ELF-1 (cell line): ENCODE results near the gene JADE3.

Experiments
- DNase-seq: peaks from one replicate; pipeline ENCODE4 v3.0.0-alpha.2; 2016; ENCODE audit warnings: low read depth, low spot score

Gene JADE3

DNA sequence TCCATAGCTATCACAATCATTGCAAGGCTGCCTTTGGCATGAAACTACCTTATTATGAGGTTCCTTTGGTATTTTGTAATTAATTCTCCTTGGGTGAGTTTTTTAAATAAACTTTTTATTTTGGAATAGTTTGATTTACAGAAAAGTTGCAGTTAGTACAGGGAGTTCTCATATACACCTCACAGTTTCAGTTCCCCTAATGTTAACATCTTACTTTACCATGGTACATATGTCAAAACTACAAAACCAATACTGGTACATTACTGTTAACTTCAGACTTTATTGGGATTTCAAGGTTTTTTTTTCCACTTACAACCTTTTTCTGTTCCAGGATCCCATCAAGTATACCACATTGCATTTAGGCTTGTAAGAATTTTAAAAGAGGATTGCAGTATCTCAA is 114.0 kb downstream of the JADE3 start:
- no peak for DNase-seq

DNA sequence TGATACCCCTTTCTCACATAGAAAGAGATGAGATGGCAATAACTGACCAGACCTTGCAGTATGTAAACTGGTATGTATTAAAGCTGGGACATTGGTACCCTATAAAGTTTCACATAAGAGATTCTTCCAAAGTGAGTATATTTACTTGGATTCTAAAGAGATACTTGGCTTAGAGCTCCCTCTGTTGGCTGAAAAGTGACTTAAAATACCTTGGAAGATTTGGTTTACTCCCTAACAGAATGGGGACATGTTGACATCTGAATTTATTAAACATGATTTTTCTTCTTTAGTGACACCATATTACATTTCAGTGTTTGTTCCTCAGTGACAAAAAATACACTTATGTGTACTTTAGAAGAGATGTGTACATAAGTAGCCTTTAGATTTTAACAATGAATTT is 118.1 kb downstream of the JADE3 start:
- DNase-seq, result no peak

GRCh38 chrX:47047989-47048388 is 135.8 kb downstream of the JADE3 start:
- DNase-seq, result peak; percentile 44

- no peak for DNase-seq
Observed at GRCh38 chrX:47059142-47059874, 147.1 kb downstream of the JADE3 start.

DNA sequence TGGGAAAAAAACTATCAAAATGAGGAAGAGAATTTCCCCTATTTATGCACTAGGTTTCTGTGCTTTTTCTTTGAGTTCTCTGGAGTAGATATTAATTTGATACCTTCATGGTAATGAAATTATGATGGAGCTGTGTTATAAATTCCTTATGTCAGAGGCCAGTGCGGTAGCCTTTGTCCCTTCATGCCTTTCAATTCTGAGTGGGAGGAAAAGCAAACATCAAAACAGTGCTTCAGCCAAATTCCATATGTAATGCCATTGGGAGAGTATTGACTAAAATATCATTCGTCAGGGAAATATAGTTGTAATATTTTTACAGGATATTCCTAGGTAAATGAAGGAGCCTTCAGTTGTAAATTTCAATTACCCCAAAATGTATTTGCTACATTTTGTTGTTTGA is 148.5 kb downstream of the JADE3 start:
- DNase-seq, result no peak

- DNase-seq, result no peak
Observed at GRCh38 chrX:47061238-47061919, 149.2 kb downstream of the JADE3 start.

DNA sequence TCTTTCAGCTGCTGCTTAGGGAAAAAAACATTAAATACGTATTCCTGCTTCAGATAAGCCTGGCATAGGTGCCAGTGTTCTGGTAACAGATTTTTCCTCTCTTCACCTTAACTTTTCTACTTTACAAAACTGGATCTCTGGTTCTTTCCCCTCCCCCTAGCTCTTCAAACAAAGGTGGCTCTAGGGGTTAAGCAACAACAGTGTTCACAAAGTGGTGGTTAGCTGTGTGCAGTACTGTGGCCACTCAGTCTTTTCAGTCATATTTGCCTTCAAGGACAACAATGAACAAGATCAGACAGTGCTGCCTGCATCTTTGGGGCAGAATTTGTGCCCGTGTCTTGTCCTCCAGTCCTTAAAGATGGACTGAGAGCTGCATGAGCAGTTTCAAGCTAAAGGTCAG is 151.0 kb downstream of the JADE3 start:
- no peak for DNase-seq

DNA sequence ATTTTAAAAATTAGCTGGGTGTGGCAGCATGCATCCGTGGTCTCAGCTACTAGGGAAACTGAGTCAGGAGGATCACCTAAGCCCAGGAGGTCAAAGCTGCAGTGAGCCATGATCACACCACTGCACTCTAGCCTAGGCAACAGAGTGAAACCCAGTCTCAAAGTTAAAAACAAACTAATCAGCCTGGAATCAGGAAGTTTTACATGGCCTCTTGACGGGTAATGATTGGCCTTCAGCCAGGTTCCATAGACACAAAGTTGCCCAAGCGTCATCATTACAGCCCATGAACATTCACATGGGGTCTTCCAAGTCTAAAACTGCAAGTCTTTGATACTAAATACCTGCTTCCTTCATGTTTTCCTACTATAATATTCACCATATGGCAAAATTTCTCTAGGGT is 156.0 kb downstream of the JADE3 start:
- DNase-seq, result no peak

GRCh38 chrX:47068720-47069119 is 156.5 kb downstream of the JADE3 start:
- no peak for DNase-seq

DNA sequence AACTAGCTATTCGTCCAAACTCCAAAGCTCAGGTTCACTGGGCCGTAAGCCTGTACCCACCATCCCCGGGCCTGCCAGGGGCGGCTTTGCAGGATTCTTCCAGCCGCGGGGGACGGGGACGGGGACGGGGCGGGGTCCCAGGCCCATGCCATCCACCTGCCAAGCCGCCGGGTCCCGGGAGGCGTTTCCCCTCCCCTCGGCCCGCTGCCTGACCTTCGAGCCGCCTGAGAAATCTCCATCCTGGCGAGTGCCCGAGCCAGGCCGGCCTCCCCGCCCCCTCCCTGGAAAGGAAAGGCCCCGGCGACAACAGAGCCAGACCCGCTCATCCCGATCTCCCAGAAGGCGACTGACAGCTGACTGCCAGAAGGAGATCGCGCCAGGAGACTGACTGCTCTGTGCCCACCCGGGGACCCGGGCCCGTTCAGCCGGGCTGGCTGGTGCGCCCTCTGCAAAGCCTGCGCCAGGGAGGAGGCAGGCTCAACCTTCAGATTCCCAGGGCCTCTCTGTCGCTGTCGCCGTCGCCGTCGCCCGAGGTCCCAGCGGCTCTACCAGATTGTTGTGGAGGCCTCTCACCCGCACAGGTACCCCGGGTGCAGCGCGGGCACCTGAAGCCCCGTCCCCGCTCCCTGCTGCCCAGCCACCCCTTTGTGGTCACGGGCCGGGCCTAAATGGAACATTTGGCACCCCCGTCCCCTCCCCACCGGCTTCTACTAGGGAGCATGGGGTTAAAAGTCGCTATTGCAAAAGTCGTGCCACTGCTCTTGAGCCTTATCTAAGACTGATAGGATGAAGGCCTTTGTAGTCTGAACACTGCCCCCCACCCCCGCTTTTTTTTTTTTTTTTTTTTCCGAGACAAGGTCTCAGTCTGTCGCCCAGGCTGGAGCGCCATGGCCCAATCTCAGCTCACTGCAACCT is 166.2 kb downstream of the JADE3 start, which contains the start of gene RGN:
RGN (plus strand) TSS at position 315 of the 915 bp plus-strand sequence. CDS start 2,702 bp downstream, outside the sequence.
- DNase-seq, result peak; percentile 54

- no peak for DNase-seq
Observed at GRCh38 chrX:47080215-47080914, 168.1 kb downstream of the JADE3 start.

DNA sequence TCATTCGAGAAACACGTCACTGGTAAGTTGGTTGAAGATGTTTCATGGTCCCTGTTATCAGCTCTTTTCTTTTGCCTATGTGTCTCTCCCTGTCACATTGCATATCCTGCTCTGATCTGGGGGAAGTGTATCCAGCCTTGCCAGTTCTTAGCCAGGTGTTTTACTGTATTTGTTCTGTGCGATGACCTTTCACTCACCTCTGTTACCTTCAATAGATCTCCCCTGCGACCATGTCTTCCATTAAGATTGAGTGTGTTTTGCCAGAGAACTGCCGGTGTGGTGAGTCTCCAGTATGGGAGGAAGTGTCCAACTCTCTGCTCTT is 168.7 kb downstream of the JADE3 start:
- no peak for DNase-seq

- peak; percentile 36 for DNase-seq
Observed at GRCh38 chrX:47091149-47091775, 179.0 kb downstream of the JADE3 start.

- no peak for DNase-seq
Observed at GRCh38 chrX:47093248-47093647, 181.0 kb downstream of the JADE3 start.

- DNase-seq, result no peak
Observed at GRCh38 chrX:47093860-47094259, 181.6 kb downstream of the JADE3 start.

GRCh38 chrX:47097018-47097417 is 184.8 kb downstream of the JADE3 start:
- DNase-seq, result no peak

- no peak for DNase-seq
Observed at GRCh38 chrX:47098338-47099094, 186.3 kb downstream of the JADE3 start.

DNA sequence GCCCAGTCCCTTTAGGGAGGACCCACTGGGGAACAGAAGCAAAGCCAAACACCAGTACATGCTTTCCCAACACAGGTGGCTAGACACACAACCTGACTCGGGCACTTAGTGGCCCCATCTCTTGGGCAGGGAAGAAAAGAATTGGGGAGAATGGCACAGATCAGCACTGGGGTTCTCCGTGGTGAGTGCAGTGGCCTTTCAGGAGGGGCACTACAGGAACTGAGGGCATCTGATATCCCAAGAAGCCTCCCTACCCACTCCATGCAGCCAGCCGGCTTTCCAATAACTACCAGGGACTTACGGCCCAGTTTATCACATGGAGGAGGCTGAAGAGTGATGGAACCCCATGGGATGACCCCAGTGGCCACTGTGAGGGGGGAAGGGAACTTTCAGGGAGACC is 189.0 kb downstream of the JADE3 start:
- DNase-seq, result no peak
